ENCODE data around the gene ITGA11. TPM values are rescaled to one million over a fixed set of nuclear protein-coding genes. Genes with fewer than 3 reads are reported as not detected.

ITGA11 gene
- total RNA-seq, 2 donors from 2014 or later: 0.99 to 1.0 TPM

DNA sequence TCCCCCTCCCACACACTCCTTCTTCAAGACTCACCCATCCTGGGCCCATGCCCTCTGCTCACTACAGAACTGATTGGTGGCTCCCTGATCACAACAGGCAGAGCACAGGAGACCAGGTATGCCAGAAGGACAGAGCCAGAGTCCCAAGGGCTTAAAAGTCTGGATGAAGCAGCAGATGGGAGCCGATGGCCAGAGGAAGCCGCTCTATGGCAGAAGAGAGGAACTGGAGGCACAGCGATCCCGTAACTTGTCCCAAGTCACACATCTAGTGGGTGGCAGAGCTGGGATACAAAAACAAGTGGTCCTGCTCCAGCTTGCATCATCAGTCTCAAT lies 20.7 kb downstream of the ITGA11 start:
- H3K4me3 ChIP-seq: no peak overlapping the region
- ATAC-seq (no peak), DNase-seq (no peak)
- no peak overlapping the region for H3K27ac ChIP-seq
- TF ChIP-seq POLR2A (IDR thresholded peaks at IDR 0.05) (no peak), CTCF (IDR thresholded peaks at IDR 0.05) (no peak)
- no peaks in the 10 kb centered on the region for H3K4me1 ChIP-seq
- intact Hi-C loops (cut with DNase I): no loop called here
- no peaks in the 10 kb centered on the region for H3K27me3 ChIP-seq
- no peaks in the 10 kb centered on the region for H3K36me3 ChIP-seq (replicated peaks in 1 of 2; ENCODE audit: insufficient read depth in 1 of 2, low read depth in 2 of 2)
- 91 to 96% methylated on average over 4 of the region's 4 CpGs for WGBS, 2 donors
- H3K9me3 ChIP-seq: no peaks in the 10 kb centered on the region

DNA sequence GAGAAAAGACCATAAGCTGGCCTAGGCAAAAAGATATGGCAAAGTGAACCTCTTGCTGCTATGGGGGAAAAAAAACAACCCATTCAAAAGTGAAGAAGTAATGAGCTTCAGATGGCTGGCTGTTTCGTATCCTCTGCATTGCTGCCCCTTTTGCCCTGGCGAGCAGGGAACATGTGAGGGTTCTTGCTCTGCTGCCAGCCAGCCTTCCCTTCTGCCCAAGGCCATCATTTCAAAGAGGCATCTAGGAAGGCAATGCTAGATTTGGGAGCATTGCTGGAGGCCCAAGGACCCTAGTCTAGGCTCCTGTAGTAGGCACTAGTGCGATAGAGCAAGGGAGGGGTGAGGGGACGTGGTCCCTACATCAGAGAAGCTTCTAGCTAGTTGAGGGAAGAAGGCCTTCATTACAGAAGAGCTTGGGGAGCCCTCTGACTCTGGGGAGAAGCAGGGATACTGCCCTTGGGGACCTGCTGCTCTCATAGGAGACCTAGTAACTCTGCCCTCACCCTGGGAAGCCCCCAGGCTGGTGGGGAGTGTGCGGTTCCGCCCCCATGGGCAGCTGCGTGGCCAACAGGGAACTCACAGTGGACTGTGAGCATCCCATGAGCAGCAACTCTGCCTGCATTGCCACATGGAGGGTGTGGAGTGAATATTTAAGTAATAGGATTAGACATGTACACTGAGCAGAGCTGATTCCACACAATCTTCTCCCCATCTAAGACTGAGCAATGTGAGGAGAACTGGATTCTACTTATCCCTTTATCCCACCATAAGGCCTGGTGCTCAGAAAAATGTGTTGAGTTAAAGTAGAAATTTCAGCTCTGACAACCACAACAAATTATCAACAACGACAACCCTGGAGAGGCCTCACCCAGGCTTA lies 21.3 kb downstream of the ITGA11 start:
- intact Hi-C loops (cut with DNase I): no loop called here
- Histone ChIP-seq H3K27ac (no peak overlapping the region), H3K4me3 (no peak overlapping the region), H3K27me3 (no peaks in the 10 kb centered on the region), H3K9me3 (no peaks in the 10 kb centered on the region), H3K4me1 (no peaks in the 10 kb centered on the region), H3K36me3 (replicated peaks in 1 of 2; ENCODE audit: insufficient read depth in 1 of 2, low read depth in 2 of 2) (no peaks in the 10 kb centered on the region)
- no peak for DNase-seq
- no peak for ATAC-seq
- TF ChIP-seq CTCF (IDR thresholded peaks at IDR 0.05) (no peak), POLR2A (IDR thresholded peaks at IDR 0.05) (no peak)
- 89 to 91% methylated on average over 8 of the region's 8 CpGs for WGBS, 2 donors

- no peaks in the 10 kb centered on the region for H3K27me3 ChIP-seq
- no peaks in the 10 kb centered on the region for H3K9me3 ChIP-seq
- DNase-seq (no peak), ATAC-seq (no peak)
- TF ChIP-seq POLR2A (IDR thresholded peaks at IDR 0.05) (no peak), CTCF (IDR thresholded peaks at IDR 0.05) (no peak)
- no peaks in the 10 kb centered on the region for H3K36me3 ChIP-seq (replicated peaks in 1 of 2; ENCODE audit: insufficient read depth in 1 of 2, low read depth in 2 of 2)
- H3K27ac ChIP-seq: no peak overlapping the region
- H3K4me1 ChIP-seq: no peaks in the 10 kb centered on the region
- no peak overlapping the region for H3K4me3 ChIP-seq
- 77 to 86% methylated on average over 11 of the region's 11 CpGs for WGBS, 2 donors
- intact Hi-C loops (cut with DNase I): no loop called here
These were observed 22.1 kb downstream of the ITGA11 start for GRCh38 chr15:68409736-68410370.

GRCh38 chr15:68408971-68409370 lies 23.0 kb downstream of the ITGA11 start:
- no peak for ATAC-seq

More at GRCh38 chr15:68408971-68409370, 23.0 kb downstream of the ITGA11 start:
- Histone ChIP-seq H3K36me3 (replicated peaks in 1 of 2; ENCODE audit: insufficient read depth in 1 of 2, low read depth in 2 of 2) (no peaks in the 10 kb centered on the region), H3K27ac (no peak overlapping the region), H3K4me1 (no peaks in the 10 kb centered on the region), H3K4me3 (no peak overlapping the region), H3K9me3 (no peaks in the 10 kb centered on the region), H3K27me3 (no peaks in the 10 kb centered on the region)
- intact Hi-C loops (cut with DNase I): no loop called here
- TF ChIP-seq POLR2A (IDR thresholded peaks at IDR 0.05): no peak
- no peak for TF ChIP-seq CTCF (IDR thresholded peaks at IDR 0.05)
- DNase-seq: no peak
- 88 to 92% methylated on average over 4 of the region's 4 CpGs for WGBS, 2 donors
